NT2/D1 (cell line): ENCODE data around the gene P2RY11.

Experiments used
- DNase-seq: peaks from one replicate; pipeline ENCODE4 v3.0.0-alpha.2; 2011; ENCODE audit warnings: low read depth, low spot score
- H3K27me3 ChIP-seq: 2 replicates; pipeline ENCODE4 v1.6.0; 2011; ENCODE audit warnings: mild to moderate bottlenecking; ENCODE audit not compliant: insufficient read length, insufficient read depth
- H3K36me3 ChIP-seq: 2 replicates; pipeline ENCODE4 v1.6.1; 2011; ENCODE audit warnings: mild to moderate bottlenecking, low read length, mixed read lengths; ENCODE audit not compliant: insufficient read depth, insufficient read length
- H3K4me1 ChIP-seq: 2 replicates; pipeline ENCODE4 v1.5.1; 2011; ENCODE audit not compliant: insufficient read depth, insufficient read length
- H3K4me3 ChIP-seq: 2 replicates; pipeline ENCODE4 v1.5.1; 2011; ENCODE audit warnings: low read depth; ENCODE audit not compliant: insufficient read length
- H3K9ac ChIP-seq: 2 replicates; pipeline ENCODE4 v1.6.0; 2011; ENCODE audit warnings: low read depth; ENCODE audit not compliant: insufficient read length
- H3K9me3 ChIP-seq: 2 replicates; pipeline ENCODE4 v1.5.1; 2011; ENCODE audit warnings: mild to moderate bottlenecking, low read length; ENCODE audit not compliant: insufficient read depth
- SUZ12 ChIP-seq: IDR thresholded peaks from 2 replicates; pipeline ENCODE4 v1.6.1; 2011; ENCODE audit not compliant: insufficient read length, insufficient read depth; ENCODE audit errors: extremely low read depth
- YY1 ChIP-seq: IDR thresholded peaks from 2 replicates; pipeline ENCODE4 v1.6.1; 2011; ENCODE audit not compliant: insufficient read length, insufficient read depth
- ZNF274 ChIP-seq: IDR thresholded peaks from 2 replicates; pipeline ENCODE4 v1.6.1; 2011; ENCODE audit warnings: mild to moderate bottlenecking, low read depth, low read length

Gene P2RY11

DNA sequence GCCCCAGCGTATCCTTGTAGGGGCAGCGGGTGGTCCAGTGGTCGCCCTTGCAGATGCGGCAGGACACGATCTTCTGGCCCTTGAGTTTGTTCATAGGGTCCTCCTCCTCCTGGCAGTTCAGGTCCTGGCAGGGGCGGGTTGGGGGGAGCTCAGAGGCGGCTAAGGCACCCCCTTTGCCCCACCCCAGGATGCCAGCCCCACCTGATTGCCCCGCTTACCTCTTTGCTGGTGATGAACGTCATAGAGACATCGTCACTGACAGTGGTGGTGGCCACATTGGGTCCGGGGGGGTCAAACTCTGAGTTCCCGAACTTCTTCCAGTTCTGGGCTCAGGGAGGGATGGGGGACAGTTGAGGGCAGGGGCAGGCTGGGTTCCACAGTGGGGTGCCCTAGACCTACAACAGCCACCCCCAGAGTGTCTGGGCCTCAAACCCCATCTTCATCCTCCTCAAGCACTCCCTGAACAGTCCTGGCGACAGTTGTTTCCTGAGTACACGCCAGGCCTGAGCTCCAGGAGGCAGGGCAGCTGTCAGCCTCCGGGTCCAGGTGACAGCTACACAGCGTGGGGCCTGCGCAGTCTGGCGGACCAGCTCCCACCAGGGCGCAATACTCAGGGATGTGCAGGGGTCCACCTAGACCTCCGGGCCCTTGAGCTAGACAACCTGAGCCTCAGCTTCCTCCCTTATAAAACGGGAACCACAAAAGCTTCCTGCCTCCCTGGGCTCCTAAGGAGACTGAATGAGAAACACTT, 5.5 kb downstream of the P2RY11 start:
- no peak for DNase-seq
- peaks cover 62% of the 10 kb centered on the region for H3K36me3 ChIP-seq

DNA sequence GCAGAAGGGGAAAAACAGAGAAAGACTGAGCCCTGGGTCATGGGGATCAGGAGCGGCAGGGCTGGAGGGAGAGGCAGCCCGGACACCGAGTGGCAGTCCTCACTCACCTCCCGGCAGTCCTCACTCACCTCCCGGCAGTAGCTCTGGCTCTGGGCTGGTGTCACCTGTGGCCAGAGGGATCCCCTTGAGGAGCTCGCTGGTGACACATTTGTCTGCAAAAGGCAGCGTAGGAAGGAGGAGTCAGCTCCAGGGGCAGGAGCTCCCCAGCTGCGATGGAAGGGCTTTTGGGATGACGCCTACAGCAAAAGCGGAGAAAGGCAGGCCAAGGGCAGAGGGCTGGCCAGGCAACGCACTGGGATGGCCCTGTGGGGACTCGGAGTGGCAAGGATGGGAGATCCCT, 7.5 kb downstream of the P2RY11 start:
- Histone ChIP-seq H3K4me1 (peaks cover 16% of the 10 kb centered on the region), H3K27me3 (no peaks in the 10 kb centered on the region), H3K9ac (peak overlapping the region; percentile 100), H3K9me3 (no peaks in the 10 kb centered on the region), H3K36me3 (peaks cover 53% of the 10 kb centered on the region), H3K4me3 (peak overlapping the region; percentile 100)
- TF ChIP-seq SUZ12 (no peak), YY1 (no peak)
- no peak for DNase-seq

More for the DNA sequence above, 5.5 kb downstream of the P2RY11 start:
- TF ChIP-seq ZNF274: no peak
- no peak for TF ChIP-seq YY1
- TF ChIP-seq SUZ12: no peak
- Histone ChIP-seq H3K27me3 (no peaks in the 10 kb centered on the region), H3K4me3 (no peak overlapping the region), H3K9ac (peak overlapping the region; percentile 10), H3K9me3 (no peaks in the 10 kb centered on the region), H3K4me1 (peaks cover 25% of the 10 kb centered on the region)

DNA sequence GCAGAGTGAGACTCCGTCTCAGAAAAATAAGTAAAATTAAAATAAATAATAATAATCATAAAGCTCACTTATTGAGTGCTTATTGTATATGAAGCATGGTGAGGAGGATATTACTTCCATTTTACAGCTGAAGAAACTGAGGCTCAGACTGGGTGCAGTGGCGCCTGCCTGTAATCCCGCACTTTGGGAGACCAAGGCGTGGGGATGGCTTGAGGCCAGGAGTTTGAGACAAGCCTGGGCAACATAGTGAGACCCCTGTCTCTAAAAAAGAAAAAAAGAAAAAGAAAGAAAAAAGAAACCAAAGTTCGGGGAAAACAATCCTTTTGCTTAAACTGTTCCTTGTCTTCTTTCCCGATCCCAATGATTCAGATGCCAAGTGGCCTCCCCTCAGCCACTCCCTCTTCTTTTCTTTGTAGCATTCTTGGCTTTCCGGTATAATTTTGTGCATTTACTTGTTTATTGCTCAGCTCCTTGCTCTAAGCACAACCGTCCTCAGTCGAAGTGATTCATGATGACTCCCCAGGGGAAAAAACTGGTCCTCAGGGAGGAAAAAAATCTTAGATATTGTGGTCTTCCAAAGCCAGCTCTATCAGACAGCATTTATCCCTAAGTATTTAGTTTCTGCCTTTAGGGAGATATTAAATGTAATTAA, 9.2 kb downstream of the P2RY11 start:
- Histone ChIP-seq H3K4me3 (no peak overlapping the region), H3K9me3 (no peaks in the 10 kb centered on the region), H3K27me3 (no peaks in the 10 kb centered on the region), H3K36me3 (peaks cover 38% of the 10 kb centered on the region), H3K9ac (no peak overlapping the region), H3K4me1 (peaks cover 9% of the 10 kb centered on the region)
- DNase-seq: no peak
- TF ChIP-seq ZNF274: no peak
- no peak for TF ChIP-seq SUZ12
- TF ChIP-seq YY1: no peak

DNA sequence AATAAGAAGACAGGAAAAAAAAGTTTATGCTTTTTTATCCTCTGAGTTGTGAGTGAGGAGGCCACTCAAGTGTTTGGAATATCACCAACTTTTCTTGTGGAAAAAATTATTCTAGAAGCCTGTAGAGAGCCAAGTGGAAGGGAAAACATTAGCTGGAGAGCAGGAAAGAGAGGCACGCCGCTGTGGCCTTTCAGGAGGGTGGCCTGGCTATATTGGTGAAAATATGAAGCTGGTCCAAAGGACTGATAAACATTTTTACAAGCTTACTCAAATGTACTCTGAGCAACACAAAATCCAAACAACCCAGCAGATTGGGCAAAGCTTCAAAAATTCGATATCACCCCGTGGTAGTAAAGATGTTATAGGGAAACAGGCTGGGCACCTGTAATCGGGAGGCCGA, 10.6 kb downstream of the P2RY11 start:
- H3K9ac ChIP-seq: no peak overlapping the region
- no peaks in the 10 kb centered on the region for H3K27me3 ChIP-seq
- peaks cover 29% of the 10 kb centered on the region for H3K36me3 ChIP-seq
- no peak for DNase-seq
- no peak overlapping the region for H3K4me3 ChIP-seq
- H3K9me3 ChIP-seq: no peaks in the 10 kb centered on the region
- H3K4me1 ChIP-seq: peaks cover 4% of the 10 kb centered on the region
- TF ChIP-seq SUZ12 (no peak), ZNF274 (no peak), YY1 (no peak)

DNA sequence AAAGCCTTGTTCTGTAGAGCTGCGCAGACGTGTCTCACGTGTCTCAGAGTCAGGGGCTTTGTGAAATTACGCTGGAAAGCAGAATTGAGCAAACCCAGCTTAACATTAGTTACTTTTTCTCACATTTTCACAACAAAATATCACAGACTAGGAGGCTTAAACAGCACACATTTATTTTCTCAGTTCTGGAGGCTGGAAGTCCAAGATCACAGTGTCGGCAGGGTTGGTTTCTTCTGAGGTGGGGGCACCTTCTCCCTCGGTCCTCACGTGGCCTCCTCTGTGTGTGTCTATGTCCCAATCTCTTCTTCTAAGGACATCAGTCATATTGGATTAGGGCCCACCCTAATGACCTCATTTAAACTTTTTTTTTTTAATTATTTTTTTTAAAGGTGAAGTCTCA, 12.9 kb downstream of the P2RY11 start:
- no peaks in the 10 kb centered on the region for H3K27me3 ChIP-seq
- DNase-seq: no peak
- no peak overlapping the region for H3K9ac ChIP-seq
- TF ChIP-seq ZNF274 (no peak), SUZ12 (no peak), YY1 (no peak)
- no peaks in the 10 kb centered on the region for H3K4me1 ChIP-seq
- H3K4me3 ChIP-seq: no peak overlapping the region
- H3K36me3 ChIP-seq: peaks cover 19% of the 10 kb centered on the region
- no peaks in the 10 kb centered on the region for H3K9me3 ChIP-seq

DNA sequence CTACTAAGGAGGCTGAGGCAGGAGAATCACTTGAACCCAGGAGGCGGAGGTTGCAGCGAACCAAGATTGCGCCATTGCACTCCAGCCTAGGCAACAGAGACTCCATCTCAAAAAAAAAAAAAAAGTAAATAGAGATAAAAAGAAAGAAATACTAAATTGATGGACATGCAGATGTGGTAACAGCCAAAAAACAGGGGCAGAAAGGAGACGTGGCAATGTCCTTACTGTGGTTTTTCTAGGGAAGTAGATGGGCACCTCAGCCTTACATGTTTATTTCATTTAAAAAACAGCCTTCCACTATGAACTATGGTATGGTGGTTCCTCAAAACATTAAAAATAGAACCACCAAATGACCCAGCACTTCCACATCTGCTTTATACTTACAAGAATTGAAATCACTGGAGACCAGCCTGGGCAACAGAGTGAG, 14.7 kb downstream of the P2RY11 start:
- Histone ChIP-seq H3K9me3 (no peaks in the 10 kb centered on the region), H3K27me3 (no peaks in the 10 kb centered on the region), H3K9ac (no peak overlapping the region), H3K4me3 (no peak overlapping the region), H3K36me3 (peaks cover 36% of the 10 kb centered on the region), H3K4me1 (no peaks in the 10 kb centered on the region)
- no peak for DNase-seq
- TF ChIP-seq SUZ12 (no peak), YY1 (no peak), ZNF274 (no peak)

DNA sequence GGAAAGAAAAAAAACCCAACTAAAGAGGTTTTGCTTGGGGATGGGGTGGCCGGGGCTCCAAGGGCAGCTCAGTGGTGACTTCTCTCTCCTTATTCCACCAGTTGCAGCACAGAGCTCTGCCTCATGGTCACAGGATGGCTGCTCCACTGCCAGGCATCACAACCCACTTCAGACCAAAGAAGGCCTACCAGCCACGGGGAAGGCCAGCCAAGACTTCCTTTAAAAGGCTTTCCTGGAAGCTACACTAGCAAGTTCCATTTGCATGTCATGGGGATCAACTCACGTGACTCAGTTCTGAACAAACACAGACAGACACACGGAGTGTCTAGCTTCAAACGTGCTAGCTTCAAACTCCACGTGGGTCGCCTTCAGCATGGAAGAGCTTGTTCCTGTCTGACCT, 21.4 kb downstream of the P2RY11 start:
- Histone ChIP-seq H3K4me3 (no peak overlapping the region), H3K9me3 (no peaks in the 10 kb centered on the region), H3K4me1 (peaks cover 4% of the 10 kb centered on the region), H3K36me3 (peaks cover 89% of the 10 kb centered on the region), H3K27me3 (no peaks in the 10 kb centered on the region), H3K9ac (no peak overlapping the region)
- TF ChIP-seq YY1: no peak
- TF ChIP-seq SUZ12: no peak
- no peak for TF ChIP-seq ZNF274
- no peak for DNase-seq

DNA sequence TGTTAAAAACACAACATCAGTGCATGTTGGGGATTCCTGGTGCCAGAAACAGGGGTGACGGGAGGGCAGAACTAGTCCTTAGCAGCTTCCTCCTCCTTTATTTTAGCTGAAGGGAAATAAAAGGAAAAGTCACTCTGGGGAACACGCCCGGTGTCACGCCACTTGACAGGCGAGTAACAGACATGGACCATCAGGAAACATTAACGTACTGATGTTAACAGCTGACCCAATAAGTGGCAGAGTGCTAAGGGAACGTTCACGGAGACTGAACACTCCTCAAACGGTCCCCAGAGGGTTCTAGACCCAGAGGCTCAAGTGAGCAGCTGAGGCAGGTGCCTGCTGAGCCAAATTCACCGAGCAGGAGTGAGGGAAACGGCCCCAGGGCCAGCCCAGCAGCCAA, 22.1 kb downstream of the P2RY11 start:
- no peak for DNase-seq
- H3K36me3 ChIP-seq: peaks cover 90% of the 10 kb centered on the region
- H3K9ac ChIP-seq: no peak overlapping the region
- TF ChIP-seq YY1 (no peak), ZNF274 (no peak), SUZ12 (no peak)
- H3K4me1 ChIP-seq: peaks cover 7% of the 10 kb centered on the region
- no peak overlapping the region for H3K4me3 ChIP-seq
- H3K9me3 ChIP-seq: no peaks in the 10 kb centered on the region
- no peaks in the 10 kb centered on the region for H3K27me3 ChIP-seq
